Activated naive CD4-positive, alpha-beta T cell treated with anti-CD3 and anti-CD28 coated beads, Interleukin-2, amount 50 U/mL, for 16 hours (primary cell): ENCODE data around the gene KDM4B.

Experiments
- DNase-seq: peaks from one replicate; pipeline ENCODE4 v3.0.0-alpha.2; 2020

KDM4B gene

DNA sequence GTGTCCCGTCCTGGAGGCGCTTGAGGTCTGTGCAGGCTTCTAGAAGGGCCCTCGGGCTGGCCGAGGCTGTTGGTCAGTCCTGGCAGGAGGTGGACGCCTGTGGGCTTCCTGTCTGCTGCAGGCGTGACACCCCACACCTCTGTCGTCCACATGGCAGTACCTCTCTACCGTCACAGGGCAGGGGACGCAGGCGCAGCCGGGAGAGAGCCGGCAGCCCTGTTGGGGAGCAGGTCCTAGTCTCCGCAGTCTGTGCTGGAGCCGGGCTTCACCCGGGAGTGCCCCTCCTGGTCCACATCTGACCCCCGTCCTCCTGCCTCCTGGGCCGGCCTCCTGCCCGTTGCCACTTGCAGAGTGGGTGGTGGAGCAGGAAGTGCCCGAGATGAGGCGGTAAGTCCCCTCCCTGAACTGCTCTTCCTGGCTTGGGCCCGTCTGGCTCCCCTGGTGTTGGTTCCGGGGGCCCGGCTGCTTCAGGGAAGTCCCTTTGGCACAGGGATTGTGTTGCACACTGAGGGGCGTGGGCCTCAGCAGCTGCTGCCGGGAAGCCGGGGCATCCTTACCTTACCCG, 106.0 kb downstream of the KDM4B start:
- DNase-seq = no peak

- DNase-seq = no peak
Observed at GRCh38 chr19:5075597-5075996, 106.7 kb downstream of the KDM4B start.

- DNase-seq = no peak
Observed at GRCh38 chr19:5076440-5077208, 107.7 kb downstream of the KDM4B start.

GRCh38 chr19:5077209-5077515, 108.2 kb downstream of the KDM4B start:
- DNase-seq = no peak

GRCh38 chr19:5078182-5078581, 109.3 kb downstream of the KDM4B start:
- no peak for DNase-seq

GRCh38 chr19:5078666-5079065, 109.8 kb downstream of the KDM4B start:
- no peak for DNase-seq

DNA sequence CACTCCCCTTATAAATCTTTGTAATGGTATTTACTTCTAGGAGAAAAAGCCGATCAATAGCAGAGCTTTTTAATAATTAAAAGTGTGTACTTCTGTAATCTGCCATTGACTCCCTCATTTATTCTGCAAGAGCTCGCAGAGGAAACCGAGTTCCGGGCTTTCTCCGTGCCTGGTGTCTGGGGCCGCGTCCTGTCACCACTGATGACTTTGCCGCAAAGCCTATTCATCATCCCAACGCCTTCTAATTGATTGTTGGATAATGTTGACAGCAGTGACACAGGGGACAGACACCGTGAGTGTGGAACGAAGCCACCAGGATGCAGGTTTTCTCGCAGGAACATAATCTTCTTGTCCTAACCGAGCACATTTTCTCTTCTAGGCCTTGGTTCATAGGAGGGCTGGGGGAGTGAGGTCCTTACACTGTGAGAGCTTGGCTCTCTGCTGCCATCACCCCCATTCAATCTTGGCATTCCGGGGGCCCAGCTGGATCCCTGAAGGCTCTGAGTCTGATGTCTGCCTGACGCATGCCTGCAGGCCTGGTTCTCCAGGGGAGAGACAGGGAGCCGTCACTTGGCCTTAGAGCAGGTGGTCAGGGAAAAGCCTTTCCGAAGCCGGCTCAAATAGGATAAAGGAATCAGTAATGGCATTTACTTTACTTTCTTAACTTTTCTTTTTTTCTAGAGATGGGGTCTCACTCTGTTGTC, 110.3 kb downstream of the KDM4B start:
- DNase-seq = no peak

DNA sequence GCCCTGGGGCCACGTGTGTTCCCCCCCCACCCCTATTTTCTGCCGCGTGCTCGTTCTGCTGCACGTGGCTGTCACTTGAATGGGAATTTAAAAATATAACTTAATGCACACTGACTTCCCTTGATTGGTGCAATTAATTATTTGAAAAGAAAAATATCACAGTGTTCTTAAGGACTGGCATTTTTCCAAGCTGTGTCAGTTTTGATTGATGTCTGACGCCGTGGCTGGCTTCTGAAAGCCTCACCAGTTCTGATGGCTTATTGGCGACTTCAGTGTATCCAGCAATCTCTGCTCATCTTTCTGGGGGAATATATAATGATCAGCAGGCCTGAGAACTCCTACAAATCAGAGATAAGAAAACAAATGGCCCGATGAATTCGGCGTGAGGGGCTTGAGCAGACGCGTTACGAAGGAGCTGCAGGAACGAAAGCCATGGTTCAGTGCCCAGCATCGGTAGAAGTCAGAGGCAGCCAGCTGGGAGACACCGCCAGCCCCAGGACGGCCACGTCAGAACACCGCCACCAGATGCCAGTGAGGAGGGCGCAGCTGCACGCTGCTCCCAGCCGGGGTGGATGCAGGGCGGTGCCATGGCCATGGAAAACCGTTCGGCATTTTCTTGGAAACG, 111.2 kb downstream of the KDM4B start:
- DNase-seq = no peak

- no peak for DNase-seq
Observed at GRCh38 chr19:5080809-5081208, 111.9 kb downstream of the KDM4B start.

DNA sequence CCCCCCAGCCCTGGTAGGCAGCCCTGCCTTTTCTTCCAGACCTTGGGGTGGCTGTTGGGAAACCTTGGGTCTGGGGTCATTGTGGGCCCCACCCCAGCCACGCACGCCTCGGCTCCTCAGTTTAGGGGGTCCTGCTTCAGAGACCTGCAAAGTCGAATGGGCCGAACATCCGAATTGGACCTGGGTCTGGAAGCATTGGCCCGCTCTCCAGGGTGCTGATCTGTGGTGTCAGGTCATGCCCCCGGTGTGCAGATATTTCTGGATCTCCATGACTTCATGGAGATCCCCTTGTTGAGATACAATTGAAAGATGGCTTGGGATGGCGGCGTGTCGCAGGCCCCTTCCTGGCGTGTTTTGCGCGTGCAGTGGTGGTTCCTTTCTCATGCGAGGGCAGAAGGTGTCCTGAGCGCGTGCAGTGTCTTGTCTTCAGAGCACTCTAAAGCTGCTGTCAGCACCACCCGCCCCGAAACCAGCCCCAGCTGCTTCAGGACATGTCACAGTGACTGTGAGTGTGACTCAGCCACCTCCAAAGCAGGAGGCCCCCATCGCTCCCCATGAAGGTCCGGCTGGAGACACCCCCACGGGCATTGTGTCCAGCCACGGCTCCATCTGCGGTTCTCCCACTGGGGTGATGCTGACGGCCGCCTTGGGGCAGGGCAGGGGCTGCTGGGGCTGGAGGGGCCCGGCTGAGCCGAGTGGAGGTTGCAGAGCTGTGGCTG, 112.7 kb downstream of the KDM4B start:
- no peak for DNase-seq

DNA sequence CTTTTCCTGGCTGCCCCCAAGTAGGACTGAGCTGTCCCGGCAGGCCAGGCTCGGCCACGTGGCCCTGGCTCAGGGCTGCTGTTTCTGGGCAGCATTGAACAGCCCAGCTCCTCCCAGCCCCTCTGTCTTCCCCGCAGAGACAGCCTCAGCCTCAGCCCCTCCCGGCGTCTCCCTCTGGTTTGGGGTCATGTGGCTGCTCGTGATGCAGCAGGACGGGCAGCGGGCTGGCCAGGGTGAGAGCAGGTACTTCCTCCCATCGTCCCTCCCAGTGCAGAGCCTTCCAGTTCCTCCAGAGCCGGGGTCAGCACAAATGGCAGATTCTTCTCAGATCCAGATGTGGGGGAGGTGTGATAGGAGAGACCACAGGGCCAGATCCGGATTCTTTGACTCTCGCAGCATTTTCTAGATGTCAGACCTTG, 114.6 kb downstream of the KDM4B start:
- no peak for DNase-seq

- no peak for DNase-seq
Observed at GRCh38 chr19:5085566-5085965, 116.7 kb downstream of the KDM4B start.

DNA sequence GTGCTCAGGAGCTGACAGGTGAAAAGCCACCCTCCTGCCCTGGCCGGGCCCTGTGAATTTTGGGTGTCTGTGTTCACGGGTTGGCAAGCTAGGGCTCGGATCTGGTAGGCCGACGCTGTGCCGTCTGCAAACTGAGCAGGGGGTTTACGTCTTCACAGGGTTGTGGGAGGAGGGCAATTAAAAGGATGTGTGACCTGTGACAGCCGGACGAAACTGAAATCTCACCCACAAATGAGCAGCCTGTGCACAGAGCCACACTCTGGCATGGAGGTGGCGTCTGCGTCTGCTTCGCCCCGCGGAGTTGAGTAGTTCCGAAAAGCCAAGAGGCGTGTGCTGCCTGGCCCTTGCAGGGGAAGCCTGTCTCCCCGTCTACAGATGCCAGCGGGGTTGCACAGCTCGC, 117.3 kb downstream of the KDM4B start:
- no peak for DNase-seq

GRCh38 chr19:5086725-5087439, 118.0 kb downstream of the KDM4B start:
- no peak for DNase-seq

GRCh38 chr19:5089283-5089682, 120.4 kb downstream of the KDM4B start:
- no peak for DNase-seq

- no peak for DNase-seq
Observed at GRCh38 chr19:5090465-5091017, 121.6 kb downstream of the KDM4B start.

DNA sequence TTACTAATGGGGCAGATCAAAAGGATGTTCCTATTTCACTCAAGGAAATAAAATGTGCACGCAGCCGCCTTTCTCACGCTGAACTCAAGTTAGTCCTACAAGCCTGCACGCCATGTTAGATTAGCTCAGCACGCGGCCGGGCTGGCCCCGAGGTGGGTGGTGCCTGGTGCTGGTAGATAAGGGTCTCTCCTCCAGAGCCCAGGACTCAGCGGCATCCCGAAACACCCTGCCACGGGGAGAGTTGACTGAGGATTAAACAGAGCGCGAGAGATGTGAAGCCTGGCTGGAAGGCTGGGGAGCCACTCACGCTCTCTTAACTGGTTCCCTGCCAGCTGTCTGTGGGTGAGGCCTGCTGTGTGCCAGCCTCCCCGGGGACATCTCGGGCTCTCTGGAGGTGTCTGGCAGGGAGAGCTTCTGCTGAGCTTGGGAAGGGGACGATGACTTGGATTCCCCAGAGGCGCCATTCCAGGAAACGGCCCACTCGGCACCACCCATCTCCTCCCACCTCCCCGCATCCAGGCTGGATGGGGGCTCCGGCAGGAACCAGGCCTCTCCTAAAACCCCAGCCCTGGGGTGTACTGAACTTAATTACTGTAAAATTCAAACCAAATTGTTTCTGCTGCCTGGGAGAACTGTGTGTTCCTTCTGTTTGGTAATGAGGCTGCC, 122.2 kb downstream of the KDM4B start:
- DNase-seq = no peak

- DNase-seq = no peak
Observed at GRCh38 chr19:5091684-5092480, 123.0 kb downstream of the KDM4B start.

- DNase-seq = no peak
Observed at GRCh38 chr19:5092481-5092843, 123.5 kb downstream of the KDM4B start.

DNA sequence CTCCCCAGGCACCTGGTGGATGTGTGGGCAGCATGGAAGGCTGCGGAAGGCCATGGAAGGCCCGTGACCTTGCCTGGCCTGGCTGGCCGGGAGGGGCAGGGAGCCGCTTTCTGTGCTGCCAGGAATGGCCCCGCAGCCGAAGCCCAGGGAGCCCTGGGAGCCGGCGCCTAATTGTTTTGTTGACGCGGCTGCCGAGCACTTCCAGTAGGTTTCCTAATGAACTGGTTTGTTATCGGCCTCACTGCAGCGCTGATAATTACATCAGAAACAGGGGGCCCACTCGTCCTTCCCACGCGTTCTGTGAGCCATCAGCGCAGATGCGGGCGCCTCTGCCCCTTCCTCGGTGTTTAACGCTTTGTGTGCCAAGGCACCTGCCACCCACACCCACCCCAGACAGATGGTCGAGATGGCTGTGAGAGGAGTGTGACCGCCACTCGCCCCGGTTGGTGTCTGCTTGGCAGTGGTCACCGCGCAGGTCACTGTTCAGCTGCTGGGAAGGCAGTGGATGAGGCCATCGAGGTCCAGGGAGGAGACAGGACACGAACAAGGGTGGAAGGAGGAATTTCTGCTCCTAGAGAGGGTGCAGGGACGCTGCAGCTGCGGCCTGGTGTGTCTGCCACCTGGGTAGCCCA, 124.5 kb downstream of the KDM4B start:
- DNase-seq = no peak
